ENCODE data around the gene B9D1. TPM values are rescaled to one million over a fixed set of nuclear protein-coding genes. Genes with fewer than 3 reads are reported as not detected.

B9D1 gene
- total RNA-seq, 1 experiment from 2014 or later = 48.0 TPM

- no peak overlapping the region for H3K4me2 ChIP-seq (ENCODE audit: low read length)
- intact Hi-C loops (cut with micrococcal nuclease) = no loop called here
- peaks cover 15% of the 10 kb centered on the region for H3K4me1 ChIP-seq (ENCODE audit: insufficient read depth, low read length)
- ATAC-seq (no peak), DNase-seq (no peak)
- H3K27ac ChIP-seq (ENCODE audit: low read length) = no peak overlapping the region
- BruUV-seq (replicated peaks) = no TSS peak
- H3K79me2 ChIP-seq (ENCODE audit: low read length) = peaks cover 37% of the 10 kb centered on the region
- H2AFZ ChIP-seq (ENCODE audit: low read length) = no peak overlapping the region
- no peaks in the 10 kb centered on the region for H3K9me3 ChIP-seq (ENCODE audit: low read length)
- no peaks in the 10 kb centered on the region for H3K9me2 ChIP-seq (replicated peaks; ENCODE audit: low read length)
- CTCF ChIA-PET = no interaction called here
- no peaks in the 10 kb centered on the region for H4K20me1 ChIP-seq (ENCODE audit: low read length)
- H3K4me3 ChIP-seq (ENCODE audit: low read length) = no peak overlapping the region
- no peak for TF ChIP-seq EZH2 (IDR thresholded peaks at IDR 0.05; ENCODE audit: low read length, unreplicated experiment)
- no peak for TF ChIP-seq CTCF (conservative IDR thresholded peaks at IDR 0.05; ENCODE audit: low read depth, low read length)
- TF ChIP-seq EZH2phosphoT487 (IDR thresholded peaks at IDR 0.05; ENCODE audit: borderline replicate concordance, low read length) = no peak
- H3K36me3 ChIP-seq (ENCODE audit: low read depth, low read length) = peaks cover 30% of the 10 kb centered on the region
- no peaks in the 10 kb centered on the region for H3K27me3 ChIP-seq (ENCODE audit: low read length)
- POLR2A ChIA-PET (ENCODE audit: unreplicated experiment) = no interaction called here
- H3K9ac ChIP-seq (ENCODE audit: low read length) = no peak overlapping the region
- H3F3A ChIP-seq (ENCODE audit: low read length, unreplicated experiment) = no peaks in the 10 kb centered on the region
These were observed 18.2 kb upstream of the B9D1 start for GRCh38 chr17:19380481-19381301.

- H3K4me3 ChIP-seq (ENCODE audit: low read length) = peak overlapping the region; percentile 78
- intact Hi-C loops (cut with micrococcal nuclease) = loop anchor here (2.0 to 5.0 kb wide), 2 partner anchors 67 to 128 kb away; no protein-coding TSS in a partner anchor
- H3K9me2 ChIP-seq (replicated peaks; ENCODE audit: low read length) = no peaks in the 10 kb centered on the region
- no peak for ATAC-seq
- ChIA-PET POLR2A (ENCODE audit: unreplicated experiment) (no interaction called here), CTCF (no interaction called here)
- no peaks in the 10 kb centered on the region for H4K20me1 ChIP-seq (ENCODE audit: low read length)
- H3K4me2 ChIP-seq (ENCODE audit: low read length) = peak overlapping the region; percentile 97
- H3F3A ChIP-seq (ENCODE audit: low read length, unreplicated experiment) = no peaks in the 10 kb centered on the region
- DNase-seq = no peak
- H3K9me3 ChIP-seq (ENCODE audit: low read length) = no peaks in the 10 kb centered on the region
- BruUV-seq (replicated peaks) = TSS peak; percentile 25
- H3K9ac ChIP-seq (ENCODE audit: low read length) = peak overlapping the region; percentile 90
- H2AFZ ChIP-seq (ENCODE audit: low read length) = no peak overlapping the region
- peaks cover 38% of the 10 kb centered on the region for H3K79me2 ChIP-seq (ENCODE audit: low read length)
- peaks cover 15% of the 10 kb centered on the region for H3K4me1 ChIP-seq (ENCODE audit: insufficient read depth, low read length)
- TF ChIP-seq EZH2phosphoT487 (IDR thresholded peaks at IDR 0.05; ENCODE audit: borderline replicate concordance, low read length) (no peak), EZH2 (IDR thresholded peaks at IDR 0.05; ENCODE audit: low read length, unreplicated experiment) (no peak), CTCF (conservative IDR thresholded peaks at IDR 0.05; ENCODE audit: low read depth, low read length) (no peak)
- H3K36me3 ChIP-seq (ENCODE audit: low read depth, low read length) = peaks cover 30% of the 10 kb centered on the region
- no peaks in the 10 kb centered on the region for H3K27me3 ChIP-seq (ENCODE audit: low read length)
- no peak overlapping the region for H3K27ac ChIP-seq (ENCODE audit: low read length)
These were observed 17.0 kb upstream of the B9D1 start for GRCh38 chr17:19379361-19380065.

Measured in PC-3 (cell line).